OCI-M2 (cell line): ENCODE measurements around the gene TGM3.

Experiments
- DNase-seq: peaks from one replicate; lab custom pipeline; 2025; ENCODE audit not compliant: unreplicated experiment; lab: John Stamatoyannopoulos, UW

The TGM3 gene

GRCh38 chr20:2335096-2335870, 39.5 kb downstream of the TGM3 start:
- no peak for DNase-seq

GRCh38 chr20:2336471-2336870, 40.7 kb downstream of the TGM3 start:
- no peak for DNase-seq

GRCh38 chr20:2337142-2337541, 41.3 kb downstream of the TGM3 start:
- no peak for DNase-seq

- no peak for DNase-seq
These were observed 42.7 kb downstream of the TGM3 start for GRCh38 chr20:2338411-2339066.

GRCh38 chr20:2340136-2340535, 44.3 kb downstream of the TGM3 start:
- no peak for DNase-seq

GRCh38 chr20:2340823-2341222, 45.0 kb downstream of the TGM3 start:
- DNase-seq, result no peak

GRCh38 chr20:2341336-2341735, 45.5 kb downstream of the TGM3 start:
- no peak for DNase-seq

- no peak for DNase-seq
These were observed 46.4 kb downstream of the TGM3 start for GRCh38 chr20:2342243-2342642.

GRCh38 chr20:2346188-2346587, 50.4 kb downstream of the TGM3 start:
- no peak for DNase-seq

GRCh38 chr20:2348336-2348735, 52.5 kb downstream of the TGM3 start:
- DNase-seq, result no peak

- DNase-seq, result no peak
These were observed 54.0 kb downstream of the TGM3 start for GRCh38 chr20:2349801-2350200.

GRCh38 chr20:2350606-2351005, 54.8 kb downstream of the TGM3 start:
- no peak for DNase-seq

GRCh38 chr20:2353231-2353630, 57.4 kb downstream of the TGM3 start:
- no peak for DNase-seq

- DNase-seq, result no peak
These were observed 61.3 kb downstream of the TGM3 start for GRCh38 chr20:2357114-2357513.

GRCh38 chr20:2358006-2358405, 62.2 kb downstream of the TGM3 start:
- DNase-seq, result no peak

GRCh38 chr20:2361035-2361593, 65.3 kb downstream of the TGM3 start:
- DNase-seq, result no peak

GRCh38 chr20:2363187-2363586, 67.4 kb downstream of the TGM3 start:
- DNase-seq, result no peak

- no peak for DNase-seq
These were observed 67.8 kb downstream of the TGM3 start for GRCh38 chr20:2363587-2363986.

- DNase-seq, result no peak
These were observed 68.2 kb downstream of the TGM3 start for GRCh38 chr20:2364044-2364443.

- no peak for DNase-seq
These were observed 69.3 kb downstream of the TGM3 start for GRCh38 chr20:2365091-2365490.

- no peak for DNase-seq
These were observed 69.9 kb downstream of the TGM3 start for GRCh38 chr20:2365666-2366065.

- no peak for DNase-seq
These were observed 72.8 kb downstream of the TGM3 start for GRCh38 chr20:2368621-2369020.
